ENCODE data around the gene FGF1. TPM values are rescaled to one million over a fixed set of nuclear protein-coding genes. Genes with fewer than 3 reads are reported as not detected.

The FGF1 gene
- total RNA-seq, 1 experiment from 2014 or later: not detected

- DNase-seq (ENCODE audit: extremely low read depth, low read depth): no peak
Observed at GRCh38 chr5:142615948-142616347, 69.9 kb downstream of the FGF1 start.

GRCh38 chr5:142614054-142614453, 71.8 kb downstream of the FGF1 start:
- no peak for DNase-seq (ENCODE audit: extremely low read depth, low read depth)

- DNase-seq (ENCODE audit: extremely low read depth, low read depth): no peak
Observed at GRCh38 chr5:142613271-142613671, 72.6 kb downstream of the FGF1 start.

GRCh38 chr5:142612494-142613270, 73.2 kb downstream of the FGF1 start:
- DNase-seq (ENCODE audit: extremely low read depth, low read depth): no peak

- DNase-seq (ENCODE audit: extremely low read depth, low read depth): peak; percentile 55
Observed at GRCh38 chr5:142611154-142611553, 74.7 kb downstream of the FGF1 start.

GRCh38 chr5:142610176-142611001, 75.5 kb downstream of the FGF1 start:
- no peak for DNase-seq (ENCODE audit: extremely low read depth, low read depth)

- DNase-seq (ENCODE audit: extremely low read depth, low read depth): no peak
Observed at GRCh38 chr5:142609142-142609541, 76.7 kb downstream of the FGF1 start.

GRCh38 chr5:142608081-142608480, 77.8 kb downstream of the FGF1 start:
- no peak for DNase-seq (ENCODE audit: extremely low read depth, low read depth)

GRCh38 chr5:142605611-142606010, 80.3 kb downstream of the FGF1 start:
- no peak for DNase-seq (ENCODE audit: extremely low read depth, low read depth)

GRCh38 chr5:142602720-142603245, 83.1 kb downstream of the FGF1 start:
- no peak for DNase-seq (ENCODE audit: extremely low read depth, low read depth)

- peak; percentile 7 for DNase-seq (ENCODE audit: extremely low read depth, low read depth)
Observed at GRCh38 chr5:142601432-142601831, 84.5 kb downstream of the FGF1 start.

GRCh38 chr5:142600611-142601358, 85.1 kb downstream of the FGF1 start:
- peak; percentile 36 for DNase-seq (ENCODE audit: extremely low read depth, low read depth)

- no peak for DNase-seq (ENCODE audit: extremely low read depth, low read depth)
Observed at GRCh38 chr5:142600092-142600491, 85.8 kb downstream of the FGF1 start.

GRCh38 chr5:142598338-142598700, 87.6 kb downstream of the FGF1 start:
- no peak for DNase-seq (ENCODE audit: extremely low read depth, low read depth)

- peak; percentile 79 for DNase-seq (ENCODE audit: extremely low read depth, low read depth)
Observed at GRCh38 chr5:142597546-142598337, 88.1 kb downstream of the FGF1 start.

- DNase-seq (ENCODE audit: extremely low read depth, low read depth): no peak
Observed at GRCh38 chr5:142597025-142597424, 88.9 kb downstream of the FGF1 start.

GRCh38 chr5:142592365-142592764, 93.5 kb downstream of the FGF1 start:
- DNase-seq (ENCODE audit: extremely low read depth, low read depth): no peak

GRCh38 chr5:142590451-142591231, 95.2 kb downstream of the FGF1 start:
- no peak for DNase-seq (ENCODE audit: extremely low read depth, low read depth)

GRCh38 chr5:142589720-142590119, 96.2 kb downstream of the FGF1 start:
- DNase-seq (ENCODE audit: extremely low read depth, low read depth): no peak
